Skeletal muscle tissue (tissue), 4 donors: ENCODE measurements around the gene DOCK6. TPM values are rescaled to one million over a fixed set of nuclear protein-coding genes. Genes with fewer than 3 reads are reported as not detected.

Source experiments
- H3K27ac ChIP-seq: one replicate; pipeline ENCODE4 v1.7.0; 2013; ENCODE audit warnings: mild to moderate bottlenecking, low read depth, low read length, inconsistent platforms
- H3K27me3 ChIP-seq, 3 donors: one replicate each; pipeline ENCODE4 v1.7.0; 2013; ENCODE audit warnings: low read length in 3 of 3; ENCODE audit not compliant: control insufficient read depth in 3 of 3, insufficient read depth in 3 of 3
- H3K36me3 ChIP-seq, 3 donors: one replicate each; pipeline ENCODE4 v1.7.0; 2013; ENCODE audit warnings: low read length in 3 of 3; ENCODE audit not compliant: control insufficient read depth in 3 of 3, insufficient read depth in 3 of 3
- H3K4me1 ChIP-seq, 3 donors: one replicate each; pipeline ENCODE4 v1.7.0; 2013; ENCODE audit warnings: low read length in 3 of 3, mild to moderate bottlenecking in 3 of 3; ENCODE audit not compliant: control insufficient read depth in 3 of 3, insufficient read depth in 3 of 3
- H3K4me3 ChIP-seq, 3 donors: one replicate each; pipeline ENCODE4 v1.7.0; 2013; ENCODE audit warnings: low read length in 3 of 3
- H3K9ac ChIP-seq, 3 donors: one replicate each; pipeline ENCODE4 v1.7.0; 2013; ENCODE audit warnings: low read length in 3 of 3, mild to moderate bottlenecking in 3 of 3, moderate library complexity in 2 of 3, low read depth in 1 of 3
- H3K9me3 ChIP-seq, 3 donors: one replicate each; pipeline ENCODE4 v1.7.0; 2013; ENCODE audit warnings: low read length in 3 of 3; ENCODE audit not compliant: control insufficient read depth in 3 of 3
- total RNA-seq: library from RNA; depleted of rRNA; stranded (reverse); fragments of >200 nt; gene quantifications from one replicate; pipeline ENCODE4 v1.2.3, GENCODE V29; 2014
- donor health status: Osteomylitis.

The DOCK6 gene
- total RNA-seq, 1 donor from 2014 or later, result 16.2 TPM

- Histone ChIP-seq H3K27me3 (no peaks in the 10 kb centered on the region), H3K27ac (no peak overlapping the region), H3K9me3 (no peaks in the 10 kb centered on the region), H3K4me1 (peaks cover 25 to 34% (median 30%) of the 10 kb centered on the region in 3 donors), H3K9ac (no peak overlapping the region), H3K36me3 (peaks cover 0 to 7% (median 5%) of the 10 kb centered on the region in 3 donors), H3K4me3 (no peak overlapping the region)
These were observed 62.2 kb downstream of the DOCK6 start for GRCh38 chr19:11200015-11200574.

- Histone ChIP-seq H3K9me3 (no peaks in the 10 kb centered on the region), H3K4me1 (peaks cover 23 to 30% (median 26%) of the 10 kb centered on the region in 3 donors), H3K9ac (no peak overlapping the region), H3K27ac (no peak overlapping the region), H3K36me3 (peaks cover 0 to 7% (median 5%) of the 10 kb centered on the region in 3 donors), H3K27me3 (no peaks in the 10 kb centered on the region), H3K4me3 (no peak overlapping the region)
These were observed 62.8 kb downstream of the DOCK6 start for GRCh38 chr19:11199517-11199916.

- Histone ChIP-seq H3K4me3 (no peak overlapping the region), H3K9me3 (no peaks in the 10 kb centered on the region), H3K27me3 (no peaks in the 10 kb centered on the region), H3K9ac (no peak overlapping the region), H3K36me3 (peaks cover 2 to 10% (median 8%) of the 10 kb centered on the region in 3 donors), H3K27ac (no peak overlapping the region), H3K4me1 (peaks cover 25 to 26% (median 25%) of the 10 kb centered on the region in 3 donors)
These were observed 63.4 kb downstream of the DOCK6 start for GRCh38 chr19:11198769-11199424.

- Histone ChIP-seq H3K4me3 (peak overlapping the region in 2 of 3 donors; percentile 41 to 83), H3K9me3 (no peaks in the 10 kb centered on the region), H3K36me3 (peaks cover 10 to 17% (median 13%) of the 10 kb centered on the region in 3 donors), H3K27ac (peak overlapping the region; percentile 84), H3K9ac (peak overlapping the region in 1 of 3 donors; percentile 57), H3K27me3 (no peaks in the 10 kb centered on the region), H3K4me1 (peaks cover 20 to 30% (median 25%) of the 10 kb centered on the region in 3 donors)
These were observed 64.2 kb downstream of the DOCK6 start for GRCh38 chr19:11198175-11198534.

- Histone ChIP-seq H3K4me3 (peak within 1 kb of the TSS; percentile 83 to 86 (median 85)), H3K9me3 (no peaks in the 10 kb centered on the region), H3K27me3 (no peaks in the 10 kb centered on the region), H3K9ac (peak within 1 kb of the TSS; percentile 82 to 86 (median 83)), H3K4me1 (peaks cover 16 to 31% (median 27%) of the 10 kb centered on the region in 3 donors), H3K36me3 (peaks cover 14 to 20% (median 19%) of the 10 kb centered on the region in 3 donors), H3K27ac (peak within 1 kb of the TSS; percentile 84)
These were observed 64.8 kb downstream of the DOCK6 start, which contains the start of gene KANK2 for GRCh38 chr19:11197291-11198174. Gene KANK2 (minus strand): TSS chr19:11197545. CDS start chr19:11194511, 3,034 bp downstream.

- Histone ChIP-seq H3K4me1 (peaks cover 21 to 37% (median 31%) of the 10 kb centered on the region in 3 donors), H3K4me3 (peak overlapping the region; percentile 83 to 86 (median 85)), H3K9me3 (no peaks in the 10 kb centered on the region), H3K27me3 (no peaks in the 10 kb centered on the region), H3K9ac (peak overlapping the region; percentile 82 to 86 (median 83)), H3K27ac (peak overlapping the region; percentile 84), H3K36me3 (peaks cover 18 to 22% (median 20%) of the 10 kb centered on the region in 3 donors)
These were observed 65.7 kb downstream of the DOCK6 start for GRCh38 chr19:11196406-11197287.

- H3K27ac ChIP-seq, result peak overlapping the region; percentile 68
- peaks cover 18 to 24% (median 20%) of the 10 kb centered on the region in 3 donors for H3K36me3 ChIP-seq
- peaks cover 24 to 37% (median 34%) of the 10 kb centered on the region in 3 donors for H3K4me1 ChIP-seq
- H3K9ac ChIP-seq, result peak overlapping the region in 2 of 3 donors; percentile 61 to 71
- peak overlapping the region; percentile 45 to 62 (median 45) for H3K4me3 ChIP-seq
- H3K9me3 ChIP-seq, result peaks cover 0 to 3% (median 0%) of the 10 kb centered on the region in 3 donors
- no peaks in the 10 kb centered on the region for H3K27me3 ChIP-seq
These were observed 66.6 kb downstream of the DOCK6 start for GRCh38 chr19:11195681-11196080.

- Histone ChIP-seq H3K4me3 (peak overlapping the region; percentile 45 to 62 (median 45)), H3K9ac (peak overlapping the region in 2 of 3 donors; percentile 61 to 71), H3K27ac (peak overlapping the region; percentile 68), H3K9me3 (peaks cover 0 to 3% (median 0%) of the 10 kb centered on the region in 3 donors), H3K36me3 (peaks cover 18 to 26% (median 20%) of the 10 kb centered on the region in 3 donors), H3K27me3 (no peaks in the 10 kb centered on the region), H3K4me1 (peaks cover 32 to 44% (median 40%) of the 10 kb centered on the region in 3 donors)
These were observed 67.4 kb downstream of the DOCK6 start for GRCh38 chr19:11194656-11195558.
